ENCODE data around the gene FBXO17.

GRCh38 chr19:38904581-38905539, 70.7 kb downstream of the FBXO17 start:
- TF ChIP-seq CTCF (IDR thresholded peaks at IDR 0.05) = no peak
- no peak for TF ChIP-seq EP300 (IDR thresholded peaks at IDR 0.05)
- no peak for TF ChIP-seq POLR2AphosphoS5 (IDR thresholded peaks at IDR 0.05)

Data from upper lobe of left lung (tissue), 4 donors.